Transverse colon (tissue), 4 donors: ENCODE measurements around the gene SMIM12.

Source experiments
- EP300 ChIP-seq: sonication (generic); formaldehyde crosslinking; IDR thresholded peaks from one replicate; pipeline ENCODE4 v1.6.1; 2017; ENCODE audit warnings: antibody characterized with exemption, low read depth
- POLR2A ChIP-seq: fragments of 450-650 bp; IDR thresholded peaks from one replicate; pipeline ENCODE4 v1.6.1; 2016; ENCODE audit warnings: antibody characterized with exemption, mild to moderate bottlenecking, moderate library complexity
- POLR2AphosphoS5 ChIP-seq, 3 donors: sonication (generic); formaldehyde crosslinking; IDR thresholded peaks; one replicate each; pipeline ENCODE4 v1.6.1; 2016; ENCODE audit warnings: antibody characterized with exemption in 3 of 3
- TF ChIP-seq, protein P1 (sequence below), 5 experiments: fragments of 200-600 bp in 3 of 5; fragments of 450-650 bp in 2 of 5; sonication (generic) in 3 of 5; IDR thresholded peaks; 1 replicate in 2 of 5; 2 replicates in 3 of 5; pipeline ENCODE4 v1.5.1; 2016 to 2017; ENCODE audit warnings: antibody characterized with exemption in 5 of 5, inconsistent platforms in 3 of 5, mild to moderate bottlenecking in 2 of 5, moderate library complexity in 1 of 5

- TF ChIP-seq POLR2AphosphoS5 (IDR thresholded peaks at IDR 0.05) (no peak), POLR2A (no peak), EP300 (no peak)
- TF ChIP-seq, protein P1, sequence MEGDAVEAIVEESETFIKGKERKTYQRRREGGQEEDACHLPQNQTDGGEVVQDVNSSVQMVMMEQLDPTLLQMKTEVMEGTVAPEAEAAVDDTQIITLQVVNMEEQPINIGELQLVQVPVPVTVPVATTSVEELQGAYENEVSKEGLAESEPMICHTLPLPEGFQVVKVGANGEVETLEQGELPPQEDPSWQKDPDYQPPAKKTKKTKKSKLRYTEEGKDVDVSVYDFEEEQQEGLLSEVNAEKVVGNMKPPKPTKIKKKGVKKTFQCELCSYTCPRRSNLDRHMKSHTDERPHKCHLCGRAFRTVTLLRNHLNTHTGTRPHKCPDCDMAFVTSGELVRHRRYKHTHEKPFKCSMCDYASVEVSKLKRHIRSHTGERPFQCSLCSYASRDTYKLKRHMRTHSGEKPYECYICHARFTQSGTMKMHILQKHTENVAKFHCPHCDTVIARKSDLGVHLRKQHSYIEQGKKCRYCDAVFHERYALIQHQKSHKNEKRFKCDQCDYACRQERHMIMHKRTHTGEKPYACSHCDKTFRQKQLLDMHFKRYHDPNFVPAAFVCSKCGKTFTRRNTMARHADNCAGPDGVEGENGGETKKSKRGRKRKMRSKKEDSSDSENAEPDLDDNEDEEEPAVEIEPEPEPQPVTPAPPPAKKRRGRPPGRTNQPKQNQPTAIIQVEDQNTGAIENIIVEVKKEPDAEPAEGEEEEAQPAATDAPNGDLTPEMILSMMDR (IDR thresholded peaks at IDR 0.05), result no peak
These were observed 16.9 kb upstream of the SMIM12 start for GRCh38 chr1:34876406-34876805.
